Chondrocyte (in vitro differentiated cells): ENCODE measurements around the gene BMP7. TPM values are rescaled to one million over a fixed set of nuclear protein-coding genes. Genes with fewer than 3 reads are reported as not detected.

Experiments used
- DNase-seq: peaks from one replicate; pipeline ENCODE4 v3.0.0; 2021; ENCODE audit warnings: mixed read lengths, low spot score
- H3K27ac Mint-ChIP-seq: one replicate; pipeline ENCODE4 v1.8.0; 2021; ENCODE audit warnings: mild to moderate bottlenecking, moderate library complexity, mixed read lengths; ENCODE audit not compliant: unreplicated experiment
- H3K27me3 Mint-ChIP-seq: 2 replicates; pipeline ENCODE4 v1.8.0; 2021; ENCODE audit warnings: low read depth, mixed read lengths
- H3K36me3 Mint-ChIP-seq: 2 replicates; pipeline ENCODE4 v1.8.0; 2021; ENCODE audit warnings: low read depth, mixed read lengths
- H3K4me1 Mint-ChIP-seq: 2 replicates; pipeline ENCODE4 v1.8.0; 2021; ENCODE audit warnings: low read depth, mild to moderate bottlenecking, mixed read lengths
- H3K4me3 Mint-ChIP-seq: one replicate; pipeline ENCODE4 v1.8.0; 2021; ENCODE audit warnings: mild to moderate bottlenecking, moderate library complexity, mixed read lengths; ENCODE audit not compliant: unreplicated experiment
- H3K9me3 Mint-ChIP-seq: 2 replicates; pipeline ENCODE4 v1.8.0; 2021; ENCODE audit warnings: low read depth, mixed read lengths
- total RNA-seq: library from RNA; stranded (reverse); gene quantifications from 3 replicates; pipeline ENCODE4 v1.2.1, GENCODE V29; 2021
- TF ChIP-seq, protein P1 (sequence below): fragments of 200-600 bp; sonication (generic); IDR thresholded peaks from 2 replicates; pipeline ENCODE4 v1.5.0; 2021; ENCODE audit warnings: antibody characterized with exemption, mild to moderate bottlenecking, moderate library complexity

Gene BMP7
- total RNA-seq, 1 donor from 2014 or later = not detected

DNA sequence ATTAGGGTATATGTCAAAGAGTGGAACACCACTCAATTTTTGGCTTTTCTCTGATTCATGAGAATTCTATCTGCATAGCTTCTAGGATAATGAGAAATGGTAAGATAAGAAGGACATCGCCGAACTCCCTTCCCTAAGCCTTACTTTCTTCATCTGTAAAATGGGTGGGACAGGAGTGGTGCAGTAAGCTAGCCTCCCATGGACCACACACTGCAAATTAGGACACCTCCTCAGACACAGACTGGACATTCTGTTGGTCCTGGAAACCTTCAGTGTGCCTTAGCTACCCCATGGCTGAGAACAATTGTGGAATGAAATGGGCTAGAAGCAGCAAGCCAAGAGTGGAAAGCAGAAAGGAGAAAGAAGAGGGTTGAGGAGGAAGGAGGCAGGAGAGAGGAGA is 89.6 kb downstream of the BMP7 start:
- no peaks in the 10 kb centered on the region for H3K4me1 Mint-ChIP-seq
- no peaks in the 10 kb centered on the region for H3K9me3 Mint-ChIP-seq
- TF ChIP-seq, protein P1, sequence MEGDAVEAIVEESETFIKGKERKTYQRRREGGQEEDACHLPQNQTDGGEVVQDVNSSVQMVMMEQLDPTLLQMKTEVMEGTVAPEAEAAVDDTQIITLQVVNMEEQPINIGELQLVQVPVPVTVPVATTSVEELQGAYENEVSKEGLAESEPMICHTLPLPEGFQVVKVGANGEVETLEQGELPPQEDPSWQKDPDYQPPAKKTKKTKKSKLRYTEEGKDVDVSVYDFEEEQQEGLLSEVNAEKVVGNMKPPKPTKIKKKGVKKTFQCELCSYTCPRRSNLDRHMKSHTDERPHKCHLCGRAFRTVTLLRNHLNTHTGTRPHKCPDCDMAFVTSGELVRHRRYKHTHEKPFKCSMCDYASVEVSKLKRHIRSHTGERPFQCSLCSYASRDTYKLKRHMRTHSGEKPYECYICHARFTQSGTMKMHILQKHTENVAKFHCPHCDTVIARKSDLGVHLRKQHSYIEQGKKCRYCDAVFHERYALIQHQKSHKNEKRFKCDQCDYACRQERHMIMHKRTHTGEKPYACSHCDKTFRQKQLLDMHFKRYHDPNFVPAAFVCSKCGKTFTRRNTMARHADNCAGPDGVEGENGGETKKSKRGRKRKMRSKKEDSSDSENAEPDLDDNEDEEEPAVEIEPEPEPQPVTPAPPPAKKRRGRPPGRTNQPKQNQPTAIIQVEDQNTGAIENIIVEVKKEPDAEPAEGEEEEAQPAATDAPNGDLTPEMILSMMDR = no peak
- peaks cover 32% of the 10 kb centered on the region for H3K27me3 Mint-ChIP-seq
- no peak overlapping the region for H3K4me3 Mint-ChIP-seq
- H3K36me3 Mint-ChIP-seq = peaks cover 2% of the 10 kb centered on the region
- no peak for DNase-seq
- H3K27ac Mint-ChIP-seq = no peak overlapping the region

DNA sequence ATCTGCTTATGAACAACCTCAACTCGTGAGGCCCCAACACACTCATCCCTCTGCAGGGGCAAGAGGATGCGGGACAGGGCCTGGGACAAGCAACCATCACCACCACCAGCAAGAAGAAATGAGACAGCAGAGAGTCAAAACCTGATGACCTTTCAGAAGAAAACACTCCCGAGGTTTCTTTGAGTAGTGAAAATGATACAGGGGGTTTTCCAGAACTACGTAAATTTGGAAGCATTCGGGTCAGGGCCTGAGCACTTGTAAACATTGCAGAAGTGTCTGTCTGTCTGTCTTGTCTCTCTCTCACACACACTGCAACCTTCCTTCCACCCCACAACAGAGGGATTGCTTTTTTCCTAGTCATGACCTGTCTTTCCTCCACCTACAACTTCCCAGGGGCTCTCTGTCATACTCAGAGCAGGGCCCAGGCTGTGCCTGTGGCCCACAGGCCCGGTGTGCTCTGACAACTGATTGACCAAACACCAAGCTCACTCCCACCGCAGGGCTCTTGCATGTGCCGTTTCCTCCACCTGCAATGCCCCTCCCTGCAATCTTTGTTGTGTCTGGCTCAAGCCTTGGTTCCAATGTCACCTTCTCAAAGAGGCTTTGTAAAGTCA is 90.9 kb downstream of the BMP7 start:
- Mint-ChIP-seq H3K27ac (no peak overlapping the region), H3K4me3 (no peak overlapping the region), H3K27me3 (peaks cover 30% of the 10 kb centered on the region), H3K36me3 (peaks cover 2% of the 10 kb centered on the region), H3K4me1 (no peaks in the 10 kb centered on the region), H3K9me3 (no peaks in the 10 kb centered on the region)
- TF ChIP-seq, protein P1 = no peak
- DNase-seq = no peak

DNA sequence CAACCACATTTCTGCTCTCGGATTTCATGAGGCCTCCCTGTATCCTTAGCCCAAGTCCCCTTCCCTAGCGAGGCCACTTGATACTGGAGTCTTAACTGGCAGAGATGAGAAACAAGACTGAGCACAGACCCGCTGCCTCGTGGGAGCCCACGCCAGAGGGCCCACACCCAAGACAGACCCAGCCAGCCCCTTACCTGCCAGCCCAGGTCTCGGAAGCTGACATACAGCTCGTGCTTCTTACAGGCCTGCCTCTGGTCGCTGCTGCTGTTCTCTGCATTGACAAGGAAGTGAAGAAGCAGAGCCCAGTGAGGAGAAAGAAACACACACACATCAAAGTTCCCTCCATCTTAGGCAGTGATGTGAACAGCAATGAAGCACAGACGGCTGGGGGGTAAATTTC is 91.7 kb downstream of the BMP7 start:
- TF ChIP-seq, protein P1 = no peak
- peaks cover 23% of the 10 kb centered on the region for H3K27me3 Mint-ChIP-seq
- H3K9me3 Mint-ChIP-seq = no peaks in the 10 kb centered on the region
- no peak overlapping the region for H3K4me3 Mint-ChIP-seq
- H3K36me3 Mint-ChIP-seq = peaks cover 2% of the 10 kb centered on the region
- DNase-seq = no peak
- no peaks in the 10 kb centered on the region for H3K4me1 Mint-ChIP-seq
- H3K27ac Mint-ChIP-seq = no peak overlapping the region

DNA sequence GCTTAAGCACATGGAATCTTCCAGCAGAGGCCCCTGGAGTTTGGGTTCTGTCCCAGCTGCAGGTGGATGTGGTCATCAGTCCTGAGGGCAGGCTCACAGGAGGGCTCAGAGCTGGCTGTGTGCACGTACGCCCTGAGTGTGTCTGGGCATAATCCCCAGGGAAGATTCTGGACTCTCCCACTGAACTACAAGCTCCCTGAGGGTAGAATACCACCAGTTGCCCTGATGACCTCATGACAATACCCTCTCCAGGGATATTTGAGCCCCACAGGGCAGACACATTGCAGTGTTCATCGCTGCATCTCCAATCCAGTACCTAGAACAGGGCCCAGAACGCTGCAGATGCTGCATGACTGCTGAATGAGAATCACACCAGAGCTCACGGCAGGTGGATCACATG is 92.5 kb downstream of the BMP7 start:
- peaks cover 2% of the 10 kb centered on the region for H3K36me3 Mint-ChIP-seq
- peaks cover 22% of the 10 kb centered on the region for H3K27me3 Mint-ChIP-seq
- no peak for DNase-seq
- H3K27ac Mint-ChIP-seq = no peak overlapping the region
- no peak overlapping the region for H3K4me3 Mint-ChIP-seq
- no peaks in the 10 kb centered on the region for H3K9me3 Mint-ChIP-seq
- no peaks in the 10 kb centered on the region for H3K4me1 Mint-ChIP-seq
- TF ChIP-seq, protein P1 = no peak

DNA sequence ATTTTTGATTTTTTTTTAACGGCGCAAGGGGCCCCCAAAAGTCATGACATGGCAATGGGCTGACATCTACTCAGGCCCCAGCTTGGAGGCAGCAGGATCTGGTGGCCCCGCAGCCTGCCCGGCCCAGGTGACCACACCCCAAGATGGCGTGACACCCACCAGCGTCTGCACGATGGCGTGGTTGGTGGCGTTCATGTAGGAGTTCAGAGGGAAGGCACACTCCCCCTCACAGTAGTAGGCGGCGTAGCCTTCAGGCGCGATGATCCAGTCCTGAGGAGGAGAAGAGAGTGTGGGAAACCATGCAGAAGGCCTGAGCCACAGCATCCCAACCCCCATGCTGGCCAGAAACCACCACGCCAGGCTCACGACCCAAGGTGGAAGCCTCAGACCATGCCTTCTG is 93.4 kb downstream of the BMP7 start:
- H3K36me3 Mint-ChIP-seq = peaks cover 1% of the 10 kb centered on the region
- TF ChIP-seq, protein P1 = no peak
- H3K9me3 Mint-ChIP-seq = no peaks in the 10 kb centered on the region

More for the DNA sequence above, 93.4 kb downstream of the BMP7 start:
- H3K27ac Mint-ChIP-seq = no peak overlapping the region
- peaks cover 18% of the 10 kb centered on the region for H3K27me3 Mint-ChIP-seq
- no peaks in the 10 kb centered on the region for H3K4me1 Mint-ChIP-seq
- DNase-seq = no peak
- H3K4me3 Mint-ChIP-seq = no peak overlapping the region
